Measurements from ENCODE around the gene RMC1. TPM values are rescaled to one million over a fixed set of nuclear protein-coding genes. Genes with fewer than 3 reads are reported as not detected.
"Not testable (repeated sequence)": the region's sequence is repeated elsewhere in the genome, so short reads cannot be mapped to it uniquely, and the experiment has no call there.

RMC1 gene
- total and polyA plus RNA-seq, 3 experiments from 2014 or later: 41.3 to 47.7 (median 45.5) TPM

GRCh38 chr18:23502516-23503037, 734 bp upstream of the RMC1 start:
- Histone ChIP-seq H3K36me3 (ENCODE audit: insufficient read depth, low read length) (peaks cover 5% of the 10 kb centered on the region), H3K4me3 (ENCODE audit: low read length) (peak overlapping the region; percentile 92), H3K9me3 (ENCODE audit: low read length) (no peaks in the 10 kb centered on the region), H3K27me3 (ENCODE audit: insufficient read depth, low read length, poor library complexity, severe bottlenecking) (no peaks in the 10 kb centered on the region), H3K4me1 (ENCODE audit: insufficient read depth, low read length) (peaks cover 40% of the 10 kb centered on the region), H3K27ac (ENCODE audit: low read depth, low read length) (peak overlapping the region; percentile 85)
- DNase-seq: no peak
- H3K27me3 Mint-ChIP-seq: no peaks in the 10 kb centered on the region
- ChIA-PET POLR2A (no interaction called here), CTCF (no interaction called here)
- peak overlapping the region; percentile 80 to 95 (median 92) for H3K27ac Mint-ChIP-seq
- peak overlapping the region; percentile 78 to 98 (median 86) for H3K4me3 Mint-ChIP-seq
- H3K4me1 Mint-ChIP-seq: peaks cover 45 to 58% (median 52%) of the 10 kb centered on the region in 3 donors
- peaks cover 2 to 26% (median 4%) of the 10 kb centered on the region in 3 donors for H3K36me3 Mint-ChIP-seq
- no peaks in the 10 kb centered on the region for H3K9me3 Mint-ChIP-seq

GRCh38 chr18:23503963-23504344, 643 bp downstream of the RMC1 start:
- no peaks in the 10 kb centered on the region for H3K27me3 ChIP-seq (ENCODE audit: insufficient read depth, low read length, poor library complexity, severe bottlenecking)
- Mint-ChIP-seq H3K36me3 (peaks cover 4 to 39% (median 6%) of the 10 kb centered on the region in 3 donors), H3K4me3 (peak overlapping the region; percentile 86 to 98 (median 97)), H3K27me3 (no peaks in the 10 kb centered on the region), H3K9me3 (no peaks in the 10 kb centered on the region), H3K27ac (peak overlapping the region; percentile 80 to 96 (median 94)), H3K4me1 (peaks cover 52 to 68% (median 62%) of the 10 kb centered on the region in 3 donors)
- POLR2A ChIA-PET: interaction anchor here (0.6 to 1.0 kb wide), 2 partner anchors 50 to 82 kb away, joined by 3 to 4 read pairs; no protein-coding TSS in a partner anchor
- peaks cover 17% of the 10 kb centered on the region for H3K36me3 ChIP-seq (ENCODE audit: insufficient read depth, low read length)
- CTCF ChIA-PET: interaction anchor here (3.3 kb wide), 1 partner anchor 12 kb away, joined by 20 read pairs; no protein-coding TSS in a partner anchor
- H3K4me3 ChIP-seq (ENCODE audit: low read length): peak overlapping the region; percentile 92
- H3K4me1 ChIP-seq (ENCODE audit: insufficient read depth, low read length): peaks cover 35% of the 10 kb centered on the region
- DNase-seq: no peak
- peak overlapping the region; percentile 85 for H3K27ac ChIP-seq (ENCODE audit: low read depth, low read length)
- no peaks in the 10 kb centered on the region for H3K9me3 ChIP-seq (ENCODE audit: low read length)

GRCh38 chr18:23504720-23505119, 1.4 kb downstream of the RMC1 start:
- Histone ChIP-seq H3K9me3 (ENCODE audit: low read length) (no peaks in the 10 kb centered on the region), H3K4me1 (ENCODE audit: insufficient read depth, low read length) (peaks cover 32% of the 10 kb centered on the region), H3K27ac (ENCODE audit: low read depth, low read length) (peak overlapping the region; percentile 85), H3K4me3 (ENCODE audit: low read length) (peak overlapping the region; percentile 92), H3K27me3 (ENCODE audit: insufficient read depth, low read length, poor library complexity, severe bottlenecking) (no peaks in the 10 kb centered on the region), H3K36me3 (ENCODE audit: insufficient read depth, low read length) (peaks cover 17% of the 10 kb centered on the region)
- H3K9me3 Mint-ChIP-seq: no peaks in the 10 kb centered on the region
- CTCF ChIA-PET: interaction anchor here (1.4 to 3.3 kb wide), 2 partner anchors 11 to 18 kb away, joined by 4 to 20 read pairs; no protein-coding TSS in a partner anchor
- H3K27me3 Mint-ChIP-seq: no peaks in the 10 kb centered on the region
- peaks cover 50 to 62% (median 57%) of the 10 kb centered on the region in 3 donors for H3K4me1 Mint-ChIP-seq
- POLR2A ChIA-PET: no interaction called here
- peaks cover 4 to 43% (median 6%) of the 10 kb centered on the region in 3 donors for H3K36me3 Mint-ChIP-seq
- no peak for DNase-seq
- H3K4me3 Mint-ChIP-seq: peak overlapping the region; percentile 86 to 98 (median 97)
- H3K27ac Mint-ChIP-seq: peak overlapping the region; percentile 80 to 96 (median 94)

GRCh38 chr18:23506393-23506792, 3.1 kb downstream of the RMC1 start:
- CTCF ChIA-PET: interaction anchor here (1.0 to 3.3 kb wide), 2 partner anchors 9 to 79 kb away, joined by 3 to 20 read pairs; no protein-coding TSS in a partner anchor
- peak overlapping the region in 2 of 7 donors; percentile 20 to 45 for H3K4me3 Mint-ChIP-seq

GRCh38 chr18:23510923-23511322, 7.6 kb downstream of the RMC1 start:
- not testable (repeated sequence) for H3K27ac ChIP-seq (ENCODE audit: low read depth, low read length); H3K4me3 Mint-ChIP-seq; H3K9me3 Mint-ChIP-seq; DNase-seq; H3K9me3 ChIP-seq (ENCODE audit: low read length); H3K4me3 ChIP-seq (ENCODE audit: low read length); H3K27me3 ChIP-seq (ENCODE audit: insufficient read depth, low read length, poor library complexity, severe bottlenecking); H3K27me3 Mint-ChIP-seq
- ChIA-PET CTCF (interaction anchor here (1.3 to 1.7 kb wide), 3 partner anchors 12 to 75 kb away, joined by 3 to 6 read pairs (median 4); partner anchors contain the start of gene NPC1), POLR2A (interaction anchor here (0.6 kb wide), 1 partner anchor 912 kb away, joined by 3 read pairs; no protein-coding TSS in a partner anchor)
- peak overlapping the region in 1 of 8 donors; percentile 56 for H3K27ac Mint-ChIP-seq
- H3K4me1 Mint-ChIP-seq: peaks cover 29 to 53% (median 42%) of the 10 kb centered on the region in 3 donors
- peaks cover 10 to 82% (median 15%) of the 10 kb centered on the region in 3 donors for H3K36me3 Mint-ChIP-seq
- peaks cover 17% of the 10 kb centered on the region for H3K36me3 ChIP-seq (ENCODE audit: insufficient read depth, low read length)
- H3K4me1 ChIP-seq (ENCODE audit: insufficient read depth, low read length): peaks cover 11% of the 10 kb centered on the region

More at GRCh38 chr18:23506393-23506792, 3.1 kb downstream of the RMC1 start:
- peaks cover 14 to 58% (median 14%) of the 10 kb centered on the region in 3 donors for H3K36me3 Mint-ChIP-seq
- H3K36me3 ChIP-seq (ENCODE audit: insufficient read depth, low read length): peaks cover 17% of the 10 kb centered on the region
- H3K27me3 ChIP-seq (ENCODE audit: insufficient read depth, low read length, poor library complexity, severe bottlenecking): no peaks in the 10 kb centered on the region
- H3K27ac ChIP-seq (ENCODE audit: low read depth, low read length): no peak overlapping the region
- no peaks in the 10 kb centered on the region for H3K9me3 Mint-ChIP-seq
- H3K27ac Mint-ChIP-seq: peak overlapping the region in 1 of 8 donors; percentile 27
- POLR2A ChIA-PET: no interaction called here
- H3K9me3 ChIP-seq (ENCODE audit: low read length): no peaks in the 10 kb centered on the region
- DNase-seq: no peak
- peaks cover 48 to 64% (median 62%) of the 10 kb centered on the region in 3 donors for H3K4me1 Mint-ChIP-seq
- H3K27me3 Mint-ChIP-seq: no peaks in the 10 kb centered on the region
- H3K4me1 ChIP-seq (ENCODE audit: insufficient read depth, low read length): peaks cover 32% of the 10 kb centered on the region
- no peak overlapping the region for H3K4me3 ChIP-seq (ENCODE audit: low read length)

GRCh38 chr18:23512216-23512615, 8.9 kb downstream of the RMC1 start:
- POLR2A ChIA-PET; H3K4me1 ChIP-seq (ENCODE audit: insufficient read depth, low read length); H3K27me3 ChIP-seq (ENCODE audit: insufficient read depth, low read length, poor library complexity, severe bottlenecking); H3K9me3 ChIP-seq (ENCODE audit: low read length); CTCF ChIA-PET; H3K4me3 ChIP-seq (ENCODE audit: low read length); DNase-seq; H3K27me3 Mint-ChIP-seq; H3K27ac ChIP-seq (ENCODE audit: low read depth, low read length); H3K4me3 Mint-ChIP-seq; H3K9me3 Mint-ChIP-seq: not testable (repeated sequence)
- Mint-ChIP-seq H3K27ac (peak overlapping the region in 5 of 8 donors; percentile 24 to 68 (median 48)), H3K4me1 (peaks cover 24 to 46% (median 35%) of the 10 kb centered on the region in 3 donors), H3K36me3 (peaks cover 10 to 83% (median 13%) of the 10 kb centered on the region in 3 donors)
- peaks cover 18% of the 10 kb centered on the region for H3K36me3 ChIP-seq (ENCODE audit: insufficient read depth, low read length)

GRCh38 chr18:23512641-23513040, 9.3 kb downstream of the RMC1 start:
- H3K36me3 ChIP-seq (ENCODE audit: insufficient read depth, low read length): peaks cover 22% of the 10 kb centered on the region
- H3K4me3 Mint-ChIP-seq: no peak overlapping the region
- H3K27ac Mint-ChIP-seq: peak overlapping the region; percentile 4 to 94 (median 54)
- peaks cover 20 to 41% (median 31%) of the 10 kb centered on the region in 3 donors for H3K4me1 Mint-ChIP-seq
- H3K27me3 Mint-ChIP-seq: peaks cover 0 to 1% of the 10 kb centered on the region in 2 donors
- H3K4me1 ChIP-seq (ENCODE audit: insufficient read depth, low read length): peaks cover 6% of the 10 kb centered on the region
- POLR2A ChIA-PET: no interaction called here
- H3K9me3 ChIP-seq (ENCODE audit: low read length): no peaks in the 10 kb centered on the region
- H3K27me3 ChIP-seq (ENCODE audit: insufficient read depth, low read length, poor library complexity, severe bottlenecking): no peaks in the 10 kb centered on the region
- no peak overlapping the region for H3K4me3 ChIP-seq (ENCODE audit: low read length)
- CTCF ChIA-PET: no interaction called here
- H3K9me3 Mint-ChIP-seq: no peaks in the 10 kb centered on the region
- peaks cover 10 to 83% (median 13%) of the 10 kb centered on the region in 3 donors for H3K36me3 Mint-ChIP-seq
- DNase-seq: no peak
- H3K27ac ChIP-seq (ENCODE audit: low read depth, low read length): no peak overlapping the region
